ENCODE measurements around the gene FOXP4. TPM values are rescaled to one million over a fixed set of nuclear protein-coding genes. Genes with fewer than 3 reads are reported as not detected.

Gene FOXP4
- total and polyA plus RNA-seq, 2 of the 13 experiments (the other 11 are each of a cell fraction or from before 2014, with no cell fraction given) = 11.0 to 12.4 TPM

DNA sequence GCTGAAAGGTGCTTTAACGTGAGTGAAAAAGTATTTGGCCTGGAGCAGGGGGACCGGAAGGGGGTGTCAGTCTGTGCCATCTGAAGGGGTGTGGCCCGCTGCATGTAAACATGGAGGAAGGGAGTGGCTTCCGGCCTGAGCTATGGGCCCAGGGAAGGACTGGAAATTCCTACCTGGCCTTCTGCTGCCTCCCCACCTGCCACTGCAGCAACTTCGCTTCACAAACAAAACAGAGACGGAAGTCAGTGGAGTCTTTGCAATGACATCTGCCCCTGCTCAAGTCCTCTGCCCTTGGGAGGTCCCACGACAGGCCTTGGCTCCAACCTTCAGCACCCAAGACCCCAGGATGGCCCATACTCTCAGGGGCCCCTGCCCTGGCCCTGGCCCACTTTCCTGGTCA is 28.1 kb upstream of the FOXP4 start (continued):
- peak; percentile 59 for TF ChIP-seq MEF2D (CRISPR knock-in tag; IDR thresholded peaks at IDR 0.05)
- TF ChIP-seq, protein P1, sequence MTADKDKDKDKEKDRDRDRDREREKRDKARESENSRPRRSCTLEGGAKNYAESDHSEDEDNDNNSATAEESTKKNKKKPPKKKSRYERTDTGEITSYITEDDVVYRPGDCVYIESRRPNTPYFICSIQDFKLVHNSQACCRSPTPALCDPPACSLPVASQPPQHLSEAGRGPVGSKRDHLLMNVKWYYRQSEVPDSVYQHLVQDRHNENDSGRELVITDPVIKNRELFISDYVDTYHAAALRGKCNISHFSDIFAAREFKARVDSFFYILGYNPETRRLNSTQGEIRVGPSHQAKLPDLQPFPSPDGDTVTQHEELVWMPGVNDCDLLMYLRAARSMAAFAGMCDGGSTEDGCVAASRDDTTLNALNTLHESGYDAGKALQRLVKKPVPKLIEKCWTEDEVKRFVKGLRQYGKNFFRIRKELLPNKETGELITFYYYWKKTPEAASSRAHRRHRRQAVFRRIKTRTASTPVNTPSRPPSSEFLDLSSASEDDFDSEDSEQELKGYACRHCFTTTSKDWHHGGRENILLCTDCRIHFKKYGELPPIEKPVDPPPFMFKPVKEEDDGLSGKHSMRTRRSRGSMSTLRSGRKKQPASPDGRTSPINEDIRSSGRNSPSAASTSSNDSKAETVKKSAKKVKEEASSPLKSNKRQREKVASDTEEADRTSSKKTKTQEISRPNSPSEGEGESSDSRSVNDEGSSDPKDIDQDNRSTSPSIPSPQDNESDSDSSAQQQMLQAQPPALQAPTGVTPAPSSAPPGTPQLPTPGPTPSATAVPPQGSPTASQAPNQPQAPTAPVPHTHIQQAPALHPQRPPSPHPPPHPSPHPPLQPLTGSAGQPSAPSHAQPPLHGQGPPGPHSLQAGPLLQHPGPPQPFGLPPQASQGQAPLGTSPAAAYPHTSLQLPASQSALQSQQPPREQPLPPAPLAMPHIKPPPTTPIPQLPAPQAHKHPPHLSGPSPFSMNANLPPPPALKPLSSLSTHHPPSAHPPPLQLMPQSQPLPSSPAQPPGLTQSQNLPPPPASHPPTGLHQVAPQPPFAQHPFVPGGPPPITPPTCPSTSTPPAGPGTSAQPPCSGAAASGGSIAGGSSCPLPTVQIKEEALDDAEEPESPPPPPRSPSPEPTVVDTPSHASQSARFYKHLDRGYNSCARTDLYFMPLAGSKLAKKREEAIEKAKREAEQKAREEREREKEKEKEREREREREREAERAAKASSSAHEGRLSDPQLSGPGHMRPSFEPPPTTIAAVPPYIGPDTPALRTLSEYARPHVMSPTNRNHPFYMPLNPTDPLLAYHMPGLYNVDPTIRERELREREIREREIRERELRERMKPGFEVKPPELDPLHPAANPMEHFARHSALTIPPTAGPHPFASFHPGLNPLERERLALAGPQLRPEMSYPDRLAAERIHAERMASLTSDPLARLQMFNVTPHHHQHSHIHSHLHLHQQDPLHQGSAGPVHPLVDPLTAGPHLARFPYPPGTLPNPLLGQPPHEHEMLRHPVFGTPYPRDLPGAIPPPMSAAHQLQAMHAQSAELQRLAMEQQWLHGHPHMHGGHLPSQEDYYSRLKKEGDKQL (CRISPR knock-in tag; IDR thresholded peaks at IDR 0.05; ENCODE audit: low read depth) = no peak
- no peak for TF ChIP-seq ZSCAN21 (CRISPR knock-in tag; IDR thresholded peaks at IDR 0.05; ENCODE audit: borderline replicate concordance)
- peak; percentile 40; the same call in 1 of the 2 replicates for TF ChIP-seq AHR (CRISPR knock-in tag; IDR thresholded peaks at IDR 0.05)
- TF ChIP-seq TGIF2 (CRISPR knock-in tag; IDR thresholded peaks at IDR 0.05) = no peak
- TF ChIP-seq, protein P2, sequence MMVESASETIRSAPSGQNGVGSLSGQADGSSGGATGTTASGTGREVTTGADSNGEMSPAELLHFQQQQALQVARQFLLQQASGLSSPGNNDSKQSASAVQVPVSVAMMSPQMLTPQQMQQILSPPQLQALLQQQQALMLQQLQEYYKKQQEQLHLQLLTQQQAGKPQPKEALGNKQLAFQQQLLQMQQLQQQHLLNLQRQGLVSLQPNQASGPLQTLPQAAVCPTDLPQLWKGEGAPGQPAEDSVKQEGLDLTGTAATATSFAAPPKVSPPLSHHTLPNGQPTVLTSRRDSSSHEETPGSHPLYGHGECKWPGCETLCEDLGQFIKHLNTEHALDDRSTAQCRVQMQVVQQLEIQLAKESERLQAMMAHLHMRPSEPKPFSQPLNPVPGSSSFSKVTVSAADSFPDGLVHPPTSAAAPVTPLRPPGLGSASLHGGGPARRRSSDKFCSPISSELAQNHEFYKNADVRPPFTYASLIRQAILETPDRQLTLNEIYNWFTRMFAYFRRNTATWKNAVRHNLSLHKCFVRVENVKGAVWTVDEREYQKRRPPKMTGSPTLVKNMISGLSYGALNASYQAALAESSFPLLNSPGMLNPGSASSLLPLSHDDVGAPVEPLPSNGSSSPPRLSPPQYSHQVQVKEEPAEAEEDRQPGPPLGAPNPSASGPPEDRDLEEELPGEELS (CRISPR knock-in tag; IDR thresholded peaks at IDR 0.05) = peak; percentile 85
- no peak for TF ChIP-seq MIXL1 (CRISPR knock-in tag; IDR thresholded peaks at IDR 0.05)
- no peak for TF ChIP-seq HIVEP1 (CRISPR knock-in tag; IDR thresholded peaks at IDR 0.05)
- peak; percentile 81 for TF ChIP-seq GATAD2A (CRISPR knock-in tag; IDR thresholded peaks at IDR 0.05)
- TF ChIP-seq LCORL (IDR thresholded peaks at IDR 0.05) = no peak
- TF ChIP-seq LCORL (CRISPR knock-in tag; IDR thresholded peaks at IDR 0.05) = peak; percentile 88
- no peak for TF ChIP-seq ZNF33A (CRISPR knock-in tag; IDR thresholded peaks at IDR 0.05; ENCODE audit: borderline replicate concordance)
- TF ChIP-seq ZNF780A (CRISPR knock-in tag; IDR thresholded peaks at IDR 0.05) = no peak
- TF ChIP-seq ZNF616 (CRISPR knock-in tag; IDR thresholded peaks at IDR 0.05; ENCODE audit: low read depth) = no peak
- peak; percentile 58; the same call in 1 of the 2 replicates for TF ChIP-seq ZNF232 (CRISPR knock-in tag; IDR thresholded peaks at IDR 0.05; ENCODE audit: borderline replicate concordance)
- TF ChIP-seq ZNF292 (CRISPR knock-in tag; IDR thresholded peaks at IDR 0.05; ENCODE audit: borderline replicate concordance, low read depth) = 0 out of 2 replicates have a peak, but pooled peaks have one; percentile 69
- TF ChIP-seq NFE2L2 (IDR thresholded peaks at IDR 0.05; ENCODE audit: low read length) = no peak
- TF ChIP-seq, protein P3, sequence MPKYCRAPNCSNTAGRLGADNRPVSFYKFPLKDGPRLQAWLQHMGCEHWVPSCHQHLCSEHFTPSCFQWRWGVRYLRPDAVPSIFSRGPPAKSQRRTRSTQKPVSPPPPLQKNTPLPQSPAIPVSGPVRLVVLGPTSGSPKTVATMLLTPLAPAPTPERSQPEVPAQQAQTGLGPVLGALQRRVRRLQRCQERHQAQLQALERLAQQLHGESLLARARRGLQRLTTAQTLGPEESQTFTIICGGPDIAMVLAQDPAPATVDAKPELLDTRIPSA (CRISPR knock-in tag; IDR thresholded peaks at IDR 0.05; ENCODE audit: borderline replicate concordance) = no peak
- TF ChIP-seq SAFB2 (CRISPR knock-in tag; IDR thresholded peaks at IDR 0.05; ENCODE audit: borderline replicate concordance, low read depth) = no peak
- TF ChIP-seq ZEB1 (IDR thresholded peaks at IDR 0.05; ENCODE audit: insufficient replicate concordance, low read depth) = peak; percentile 81
- 0 out of 2 replicates have a peak, but pooled peaks have one; percentile 29 for TF ChIP-seq ZNF891 (CRISPR knock-in tag; IDR thresholded peaks at IDR 0.05)
- TF ChIP-seq SP1 (IDR thresholded peaks at IDR 0.05) = no peak
- TF ChIP-seq SP1 (CRISPR knock-in tag; IDR thresholded peaks at IDR 0.05) = 0 out of 2 replicates have a peak, but pooled peaks have one; percentile 69
- TF ChIP-seq ZNF24 (IDR thresholded peaks at IDR 0.05) = no peak
- TF ChIP-seq, protein P4, sequence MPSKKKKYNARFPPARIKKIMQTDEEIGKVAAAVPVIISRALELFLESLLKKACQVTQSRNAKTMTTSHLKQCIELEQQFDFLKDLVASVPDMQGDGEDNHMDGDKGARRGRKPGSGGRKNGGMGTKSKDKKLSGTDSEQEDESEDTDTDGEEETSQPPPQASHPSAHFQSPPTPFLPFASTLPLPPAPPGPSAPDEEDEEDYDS (CRISPR knock-in tag; IDR thresholded peaks at IDR 0.05) = no peak
- TF ChIP-seq ZFP37 (CRISPR knock-in tag; IDR thresholded peaks at IDR 0.05; ENCODE audit: borderline replicate concordance) = no peak

All from HepG2 (cell line).